GM12872 (cell line): ENCODE results near the gene IGSF5.
"Not testable (repeated sequence)": the region's sequence is repeated elsewhere in the genome, so short reads cannot be mapped to it uniquely, and the experiment has no call there.

ENCODE experiments used
- TF ChIP-seq, protein P1 (sequence below): IDR thresholded peaks from 3 replicates; pipeline ENCODE4 v1.5.1; 2011; ENCODE audit warnings: low read depth, mild to moderate bottlenecking, low read length, moderate library complexity; ENCODE audit not compliant: insufficient read depth

The IGSF5 gene

DNA sequence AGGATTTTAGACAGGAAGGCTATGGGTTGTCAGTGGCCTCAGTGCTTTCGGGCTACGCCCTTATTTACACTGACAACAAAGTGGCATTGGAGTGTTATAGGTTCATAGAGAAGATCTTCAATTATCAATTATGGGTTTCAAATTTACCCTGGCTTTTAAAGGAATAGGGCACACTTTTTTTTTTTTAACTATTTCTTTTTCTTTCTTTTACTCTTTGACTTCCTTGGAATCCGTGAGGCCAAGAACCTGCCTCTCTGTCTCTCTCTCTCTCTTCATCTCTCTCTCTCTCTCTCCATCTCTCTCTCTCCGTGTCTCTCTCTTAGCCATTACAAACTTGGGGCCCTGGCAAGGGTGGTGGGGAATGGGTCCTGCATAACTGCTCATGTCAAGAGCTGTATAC is at the start of gene IGSF5:
Gene IGSF5, plus strand, starts transcription at position 301 of the 400 bp plus-strand sequence. CDS start 327 bp downstream, outside the sequence.
- TF ChIP-seq, protein P1, sequence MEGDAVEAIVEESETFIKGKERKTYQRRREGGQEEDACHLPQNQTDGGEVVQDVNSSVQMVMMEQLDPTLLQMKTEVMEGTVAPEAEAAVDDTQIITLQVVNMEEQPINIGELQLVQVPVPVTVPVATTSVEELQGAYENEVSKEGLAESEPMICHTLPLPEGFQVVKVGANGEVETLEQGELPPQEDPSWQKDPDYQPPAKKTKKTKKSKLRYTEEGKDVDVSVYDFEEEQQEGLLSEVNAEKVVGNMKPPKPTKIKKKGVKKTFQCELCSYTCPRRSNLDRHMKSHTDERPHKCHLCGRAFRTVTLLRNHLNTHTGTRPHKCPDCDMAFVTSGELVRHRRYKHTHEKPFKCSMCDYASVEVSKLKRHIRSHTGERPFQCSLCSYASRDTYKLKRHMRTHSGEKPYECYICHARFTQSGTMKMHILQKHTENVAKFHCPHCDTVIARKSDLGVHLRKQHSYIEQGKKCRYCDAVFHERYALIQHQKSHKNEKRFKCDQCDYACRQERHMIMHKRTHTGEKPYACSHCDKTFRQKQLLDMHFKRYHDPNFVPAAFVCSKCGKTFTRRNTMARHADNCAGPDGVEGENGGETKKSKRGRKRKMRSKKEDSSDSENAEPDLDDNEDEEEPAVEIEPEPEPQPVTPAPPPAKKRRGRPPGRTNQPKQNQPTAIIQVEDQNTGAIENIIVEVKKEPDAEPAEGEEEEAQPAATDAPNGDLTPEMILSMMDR = not testable (repeated sequence)

DNA sequence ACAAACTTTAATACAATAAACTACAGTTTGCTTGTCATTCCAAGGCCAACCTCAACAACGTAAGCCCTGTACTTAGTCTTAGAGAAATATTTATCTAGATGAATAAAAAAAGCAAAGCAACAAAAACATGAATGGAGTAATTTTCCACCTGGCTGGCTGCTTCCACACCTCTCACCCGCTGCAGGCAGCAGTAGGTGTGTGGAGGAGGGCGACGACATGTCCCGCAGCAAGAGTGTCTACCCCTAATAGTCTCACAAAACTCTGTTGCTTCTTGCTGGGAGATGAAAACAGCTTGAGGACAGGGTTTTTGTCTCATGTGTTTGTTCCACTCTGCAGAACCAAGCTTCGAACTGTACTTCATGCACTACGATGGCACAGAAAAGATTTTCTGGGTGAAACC is 48.8 kb upstream of the IGSF5 start:
- TF ChIP-seq, protein P1 = no peak

DNA sequence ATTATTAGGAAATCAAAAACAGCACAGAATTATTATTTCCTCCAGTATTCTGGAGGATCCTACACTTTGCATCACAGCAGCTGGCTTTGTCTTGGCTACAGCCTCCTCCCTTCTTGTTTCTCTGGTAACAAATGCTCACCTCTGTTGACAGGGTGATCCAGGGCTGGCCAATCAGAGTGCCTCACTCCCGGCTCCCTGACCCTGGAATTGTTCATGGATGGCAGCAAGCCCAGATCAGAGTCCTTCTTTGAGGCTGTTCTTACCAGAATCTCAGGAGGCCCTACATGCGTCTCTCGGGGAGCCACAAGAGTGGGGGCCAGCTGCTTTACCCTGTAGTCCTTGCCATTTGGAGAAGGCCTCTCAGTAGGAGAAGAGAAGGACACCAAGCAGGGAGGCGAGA is 48.4 kb upstream of the IGSF5 start:
- TF ChIP-seq, protein P1 = no peak

DNA sequence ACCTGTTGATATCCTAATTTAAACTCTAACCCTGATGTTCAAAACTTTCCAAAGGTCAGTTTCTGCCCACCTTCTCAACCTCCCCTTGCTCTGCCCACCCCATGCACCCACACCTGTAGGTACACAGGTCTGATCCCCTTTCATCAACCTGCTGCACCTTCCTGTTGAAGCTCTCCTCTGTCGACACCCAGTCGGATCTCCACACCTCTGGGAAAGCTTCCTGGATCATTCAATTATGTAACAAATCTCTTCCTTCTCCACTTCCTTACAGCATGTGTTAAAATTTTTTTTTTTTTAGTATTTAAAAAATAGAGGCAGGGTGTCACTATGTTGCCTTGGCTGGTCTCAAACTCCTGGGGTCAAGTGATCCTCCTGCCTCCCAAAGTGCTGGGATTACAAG is 44.7 kb upstream of the IGSF5 start:
- TF ChIP-seq, protein P1 = no peak

DNA sequence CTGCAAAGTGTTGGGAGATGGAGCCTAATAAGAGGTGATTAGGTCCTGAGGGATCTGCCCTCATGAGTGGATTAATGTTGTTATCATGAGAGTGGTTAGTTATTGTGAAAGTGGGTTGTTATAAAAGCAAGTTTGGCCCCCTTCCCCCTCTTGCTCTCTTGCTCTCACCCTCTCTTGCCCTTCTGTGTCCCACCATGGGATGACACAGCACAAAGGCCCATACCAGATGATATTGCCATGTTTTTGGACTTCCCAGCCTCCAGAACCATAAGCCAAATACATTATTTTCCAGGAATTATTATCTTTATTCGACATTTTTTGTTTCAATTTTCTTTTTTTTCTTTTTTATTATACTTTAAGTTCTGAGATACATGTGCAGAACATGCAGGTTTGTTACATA is 41.4 kb upstream of the IGSF5 start:
- TF ChIP-seq, protein P1 = no peak

DNA sequence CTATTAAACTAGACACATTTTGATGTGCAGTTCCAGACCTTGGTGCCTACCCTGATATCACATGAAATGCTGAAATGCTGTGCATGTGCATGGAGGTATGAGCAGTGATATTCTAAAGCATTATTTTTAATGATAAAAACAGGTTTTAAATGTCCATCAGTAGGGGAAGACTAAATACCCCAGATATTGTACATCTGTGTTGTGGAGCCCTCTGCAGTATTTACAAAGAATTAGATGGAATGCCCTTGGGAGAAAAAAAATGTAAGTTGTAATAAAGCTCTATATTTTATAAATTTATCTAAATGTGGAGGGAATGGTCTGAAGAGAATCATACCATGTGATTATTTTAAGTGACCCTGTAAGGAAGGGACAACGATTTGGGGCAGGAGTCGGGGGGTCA is 39.1 kb upstream of the IGSF5 start:
- TF ChIP-seq, protein P1 = no peak

DNA sequence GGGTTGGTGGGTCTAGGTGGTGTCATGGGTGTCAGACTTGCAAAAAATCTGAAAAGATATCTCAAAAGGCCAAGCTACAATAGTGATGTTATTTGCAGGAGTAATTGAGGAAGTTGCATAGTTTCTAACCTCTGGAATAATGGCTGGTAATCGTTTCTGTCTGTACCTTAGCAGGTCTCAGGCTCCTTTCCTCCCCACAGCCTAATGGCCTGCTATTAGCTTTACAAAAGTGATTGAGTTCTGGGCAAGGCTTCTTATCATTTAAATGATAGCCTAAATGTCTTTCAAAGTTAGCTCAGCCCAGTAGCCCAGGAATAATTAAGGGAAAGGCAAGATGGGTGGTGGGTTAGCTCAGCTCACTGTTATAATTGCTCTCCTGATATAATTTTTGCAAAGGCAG is 37.7 kb upstream of the IGSF5 start:
- TF ChIP-seq, protein P1 = no peak

DNA sequence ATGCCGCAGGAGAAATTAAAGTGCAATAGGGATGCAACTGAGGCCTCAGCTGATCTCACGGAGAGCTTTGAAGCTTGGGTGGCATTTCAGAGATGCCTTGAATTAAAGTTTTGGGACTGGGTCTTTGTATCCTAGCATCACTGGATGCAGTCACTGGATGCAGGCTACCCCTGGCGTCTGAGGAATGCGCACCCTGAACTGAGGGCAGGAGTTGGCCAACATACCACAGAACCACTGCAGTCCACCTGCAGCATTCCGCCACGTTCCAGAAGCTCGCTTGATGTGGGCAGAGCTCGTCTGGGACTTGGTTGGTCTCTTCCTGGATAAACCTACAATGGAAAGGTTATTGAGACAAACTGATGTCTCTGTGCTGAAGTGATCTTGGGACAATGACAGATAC is 34.1 kb upstream of the IGSF5 start:
- TF ChIP-seq, protein P1 = no peak
